ENCODE data around the gene SORCS2. TPM values are rescaled to one million over a fixed set of nuclear protein-coding genes. Genes with fewer than 3 reads are reported as not detected.

The SORCS2 gene
- total and polyA plus RNA-seq, 2 of the 4 experiments (the other 2 are of a cell fraction) = 0.36 to 0.62 TPM

GRCh38 chr4:7635445-7636239, 443.3 kb downstream of the SORCS2 start:
- DNase-seq (no peak), ATAC-seq (ENCODE audit: low read depth) (no peak)
- Histone ChIP-seq H3K4me1 (ENCODE audit: control insufficient read depth, insufficient read depth, low read length) (peaks cover 4% of the 10 kb centered on the region), H3K4me2 (ENCODE audit: low read depth, low read length) (no peak overlapping the region), H4K5ac (ENCODE audit: low read depth, low read length) (no peak overlapping the region), H3K9me1 (ENCODE audit: insufficient read depth, low read length) (peaks cover 16% of the 10 kb centered on the region), H4K20me1 (ENCODE audit: insufficient read depth, low read length) (peaks cover 5% of the 10 kb centered on the region), H3K36me3 (ENCODE audit: control insufficient read depth, insufficient read depth, low read length) (no peaks in the 10 kb centered on the region), H4K91ac (ENCODE audit: insufficient read depth, low read depth, low read length) (no peak overlapping the region), H3K14ac (replicated peaks; ENCODE audit: low read depth, low read length) (no peak overlapping the region), H3K27ac (ENCODE audit: insufficient read depth, low read length) (no peak overlapping the region), H2BK20ac (ENCODE audit: low read depth, low read length) (no peak overlapping the region), H2BK5ac (ENCODE audit: low read depth, low read length, poor library complexity, severe bottlenecking) (no peak overlapping the region), H3K4me3 (ENCODE audit: insufficient read depth, low read depth, low read length) (no peak overlapping the region), H3K79me1 (ENCODE audit: low read depth in 1 of 2, low read length in 2 of 2) (no peaks in the 10 kb centered on the region), H2AK9ac (replicated peaks; ENCODE audit: low read depth, low read length, poor library complexity) (no peak overlapping the region), H2BK120ac (ENCODE audit: low read depth, low read length) (no peak overlapping the region), H3K56ac (ENCODE audit: extremely low read depth, insufficient read depth, low read length) (no peak overlapping the region), H3K27me3 (ENCODE audit: control insufficient read depth, insufficient read depth, low read length) (peaks cover 7% of the 10 kb centered on the region; the same call in 1 of the 2 replicates), H3K23ac (ENCODE audit: low read depth, low read length) (no peak overlapping the region), H3K9me3 (ENCODE audit: control insufficient read depth, insufficient read depth, low read length) (no peaks in the 10 kb centered on the region), H3K4ac (ENCODE audit: low read depth, low read length) (no peak overlapping the region), H3K9ac (ENCODE audit: low read depth, low read length) (no peak overlapping the region), H2BK15ac (ENCODE audit: low read depth, low read length) (no peak overlapping the region), H3K18ac (ENCODE audit: low read depth, low read length) (no peak overlapping the region), H2AK5ac (ENCODE audit: low read depth, low read length) (no peak overlapping the region), H2AFZ (replicated peaks; ENCODE audit: low read length, poor library complexity) (no peak overlapping the region), H4K8ac (ENCODE audit: low read depth in 2 of 2, low read length in 2 of 2) (no peak overlapping the region)
- BruUV-seq (replicated peaks) = no TSS peak
- ChIA-PET CTCF (no interaction called here), POLR2A (ENCODE audit: unreplicated experiment) (no interaction called here)
- intact Hi-C loops (cut with micrococcal nuclease) = no loop called here
- 72% methylated on average over 10 of the region's 25 CpGs; no CpG with 5 or more reads in 1 of the 2 experiments for WGBS, 2 experiments (ENCODE audit: extremely low coverage in 2 of 2, insufficient read length in 1 of 2)
- TF ChIP-seq MAZ (IDR thresholded peaks at IDR 0.05; ENCODE audit: borderline replicate concordance, low read depth, low read length) = no peak
- no peak for TF ChIP-seq MXI1 (IDR thresholded peaks at IDR 0.05; ENCODE audit: borderline replicate concordance, low read depth, low read length)
- TF ChIP-seq MAFK (IDR thresholded peaks at IDR 0.05; ENCODE audit: low read depth, low read length) = no peak
- TF ChIP-seq ELK1 (IDR thresholded peaks at IDR 0.05; ENCODE audit: borderline replicate concordance, low read depth, low read length) = no peak
- no peak for TF ChIP-seq CTCF (conservative IDR thresholded peaks at IDR 0.05; ENCODE audit: low read depth, low read length)
- no peak for TF ChIP-seq USF2 (IDR thresholded peaks at IDR 0.05; ENCODE audit: low read depth, low read length)
- TF ChIP-seq RAD21 (IDR thresholded peaks at IDR 0.05; ENCODE audit: low read length) = no peak
- TF ChIP-seq SMC3 (IDR thresholded peaks at IDR 0.05; ENCODE audit: low read depth, low read length) = no peak
- no peak for TF ChIP-seq BHLHE40 (IDR thresholded peaks at IDR 0.05; ENCODE audit: low read depth, low read length)
- no peak for TF ChIP-seq FOS (IDR thresholded peaks at IDR 0.05; ENCODE audit: low read depth, low read length)
- no peak for TF ChIP-seq CHD1 (IDR thresholded peaks at IDR 0.05; ENCODE audit: low read depth, low read length)
- TF ChIP-seq POLR2A (IDR thresholded peaks at IDR 0.05; ENCODE audit: low read depth, low read length) = no peak
- TF ChIP-seq CEBPB (IDR thresholded peaks at IDR 0.05; ENCODE audit: low read depth, low read length) = no peak
- TF ChIP-seq RCOR1 (IDR thresholded peaks at IDR 0.05; ENCODE audit: insufficient replicate concordance, low read length) = no peak
- TF ChIP-seq NFE2L2 (IDR thresholded peaks at IDR 0.05; ENCODE audit: low read depth, low read length) = no peak
- TF ChIP-seq RFX5 (IDR thresholded peaks at IDR 0.05; ENCODE audit: low read depth, low read length) = no peak
- dilution Hi-C loops (cut with HindIII; ENCODE audit: low sequenced_read_pairs, unreplicated experiment) = no loop called here
- in situ Hi-C loops (cut with MboI; ENCODE audit: low sequenced_read_pairs) = no loop called here
